Endometrial microvascular endothelial cells (primary cell): ENCODE measurements around the gene SLC44A5. TPM values are rescaled to one million over a fixed set of nuclear protein-coding genes. Genes with fewer than 3 reads are reported as not detected.
"Not testable (repeated sequence)": the region's sequence is repeated elsewhere in the genome, so short reads cannot be mapped to it uniquely, and the experiment has no call there.

Source experiments
- in situ Hi-C: cut with HindIII; loops from 2 replicates; pipeline ENCODE4 v1.10.0; 2017; ENCODE audit warnings: low sequenced_read_pairs, low pct_unique_long_range_greater_than_20kb; ENCODE audit errors: inconsistent ontology term
- total RNA-seq: library from RNA; depleted of rRNA; stranded (reverse); fragments of >200 nt; gene quantifications from one replicate; pipeline ENCODE4 v1.2.3, GENCODE V29; 2015; ENCODE audit errors: inconsistent ontology term

The SLC44A5 gene
- total RNA-seq, 1 donor from 2014 or later: 1.4 TPM

GRCh38 chr1:75334876-75335389 lies 276.0 kb downstream of the SLC44A5 start:
- in situ Hi-C loops: no loop called here

- in situ Hi-C loops: no loop called here
Measured at GRCh38 chr1:75330624-75331023, 280.3 kb downstream of the SLC44A5 start.

DNA sequence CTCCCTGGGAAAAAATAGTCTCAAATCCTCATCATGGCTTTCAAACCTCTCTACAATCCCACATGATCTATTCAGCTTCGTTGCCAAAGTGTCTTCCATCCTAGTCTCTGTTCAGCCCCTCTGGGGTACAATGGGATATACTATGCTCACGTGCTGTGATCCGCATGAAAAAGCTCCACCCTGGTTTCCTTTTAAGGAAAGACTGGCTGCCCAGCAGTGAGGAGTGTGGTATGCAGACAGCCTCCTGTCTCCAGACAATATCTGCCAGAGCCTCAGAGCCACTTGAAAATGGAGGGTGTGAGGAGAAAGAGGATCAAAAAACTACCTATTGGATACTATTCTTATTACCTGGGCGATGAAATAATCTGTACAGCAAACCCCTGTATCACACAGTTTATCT lies 282.2 kb downstream of the SLC44A5 start:
- in situ Hi-C loops: no loop called here

GRCh38 chr1:75327395-75327794 lies 283.5 kb downstream of the SLC44A5 start:
- in situ Hi-C loops: no loop called here

DNA sequence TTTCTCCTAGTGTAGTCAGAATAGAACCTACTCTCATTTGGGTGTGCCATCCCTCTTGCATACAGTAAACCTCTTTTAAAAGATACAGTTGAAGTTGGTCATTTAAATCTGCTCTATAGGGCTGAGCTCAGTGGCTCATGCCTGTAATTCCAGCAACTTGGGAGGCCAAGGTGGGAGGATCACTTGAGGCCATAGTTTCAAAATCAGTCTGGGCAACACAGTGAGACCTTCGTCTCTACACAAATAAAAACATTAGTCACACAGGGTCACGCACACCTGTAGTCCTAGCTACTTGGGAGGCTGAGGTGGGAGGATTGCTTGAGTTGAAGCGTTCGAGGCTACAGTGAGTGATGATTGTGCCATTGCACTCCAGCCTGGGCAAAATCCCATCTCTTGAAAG lies 292.9 kb downstream of the SLC44A5 start:
- in situ Hi-C loops: no loop called here

DNA sequence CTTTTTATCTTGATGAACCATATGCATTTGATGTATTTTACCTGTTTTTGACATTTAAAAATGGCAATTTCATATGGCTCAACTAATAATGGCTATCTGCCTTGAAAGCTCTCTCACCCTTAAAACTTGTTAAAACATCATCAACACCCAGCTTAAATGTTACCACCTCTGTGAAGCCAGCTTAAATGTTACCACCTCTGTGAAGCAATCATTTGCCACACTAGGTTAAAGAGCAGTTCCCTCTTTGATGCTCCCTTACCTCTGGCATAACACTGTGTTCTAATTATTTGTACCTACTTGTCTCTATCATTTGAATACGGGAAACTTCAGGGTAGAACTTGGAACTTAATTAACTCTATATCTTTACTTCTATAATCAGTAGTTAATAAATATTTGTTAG lies 294.7 kb downstream of the SLC44A5 start:
- in situ Hi-C loops: no loop called here

- in situ Hi-C loops: no loop called here
Measured at GRCh38 chr1:75312620-75313019, 298.3 kb downstream of the SLC44A5 start.

DNA sequence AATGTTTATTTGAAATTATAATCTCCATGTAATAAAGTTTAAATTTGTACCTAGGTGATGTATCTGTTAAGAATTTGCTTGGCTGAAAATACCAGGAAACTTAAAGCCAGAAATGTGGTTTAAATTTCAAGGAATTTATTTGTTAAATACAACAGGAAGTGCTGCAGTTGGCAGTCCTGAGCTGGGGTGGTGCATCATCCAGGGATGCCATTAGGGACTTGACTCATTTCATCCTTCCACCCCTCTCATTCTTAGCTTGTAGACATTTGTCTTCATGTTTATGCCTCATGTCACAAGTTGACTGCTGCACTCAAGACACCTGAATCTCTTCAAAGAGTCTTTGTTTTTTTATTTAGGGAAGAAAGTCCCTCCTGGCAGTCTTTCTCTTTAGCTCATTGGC lies 300.8 kb downstream of the SLC44A5 start:
- in situ Hi-C loops: no loop called here

- in situ Hi-C loops: no loop called here
Measured at GRCh38 chr1:75308365-75308764, 302.5 kb downstream of the SLC44A5 start.

DNA sequence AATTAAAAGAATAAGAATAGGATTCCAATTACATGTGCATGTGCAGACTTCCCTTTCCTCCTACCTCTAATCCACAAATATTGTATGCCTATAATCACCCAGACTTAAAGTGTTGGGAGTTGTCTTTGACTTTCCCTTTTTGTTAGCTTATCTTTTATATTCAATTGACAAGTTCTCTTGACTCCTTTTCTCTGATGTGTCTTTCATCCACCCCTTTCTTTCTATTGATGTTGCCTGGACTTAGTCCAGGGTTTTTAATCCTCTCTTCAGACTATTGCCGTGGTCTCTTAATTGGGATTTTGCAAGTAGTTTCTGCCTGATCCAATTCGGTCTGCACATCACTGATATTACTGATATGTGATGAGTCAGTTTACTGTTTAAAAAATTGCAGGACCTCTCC lies 305.9 kb downstream of the SLC44A5 start:
- in situ Hi-C loops: no loop called here

- in situ Hi-C loops: no loop called here
Measured at GRCh38 chr1:75293270-75293669, 317.6 kb downstream of the SLC44A5 start.

GRCh38 chr1:75292013-75292412 lies 318.9 kb downstream of the SLC44A5 start:
- in situ Hi-C loops: no loop called here

DNA sequence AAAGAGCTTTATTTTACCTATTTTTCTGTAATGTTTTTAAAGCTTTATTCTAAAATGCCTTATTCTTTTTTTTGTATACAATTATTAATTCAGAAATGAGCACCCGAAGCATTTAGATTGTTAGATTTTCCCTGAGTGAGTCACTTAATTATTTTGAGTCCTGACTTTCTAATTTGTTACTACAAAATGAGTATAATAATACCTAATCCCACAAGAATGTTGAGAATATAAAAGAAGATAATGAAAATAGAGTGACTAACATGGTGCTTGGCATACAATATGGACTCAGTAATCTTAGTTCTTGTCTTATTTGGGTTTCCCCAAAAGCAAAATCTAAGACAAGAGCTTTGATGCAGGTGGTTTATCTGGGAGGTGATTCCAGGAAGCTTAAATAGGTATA lies 334.5 kb downstream of the SLC44A5 start:
- in situ Hi-C loops: no loop called here

DNA sequence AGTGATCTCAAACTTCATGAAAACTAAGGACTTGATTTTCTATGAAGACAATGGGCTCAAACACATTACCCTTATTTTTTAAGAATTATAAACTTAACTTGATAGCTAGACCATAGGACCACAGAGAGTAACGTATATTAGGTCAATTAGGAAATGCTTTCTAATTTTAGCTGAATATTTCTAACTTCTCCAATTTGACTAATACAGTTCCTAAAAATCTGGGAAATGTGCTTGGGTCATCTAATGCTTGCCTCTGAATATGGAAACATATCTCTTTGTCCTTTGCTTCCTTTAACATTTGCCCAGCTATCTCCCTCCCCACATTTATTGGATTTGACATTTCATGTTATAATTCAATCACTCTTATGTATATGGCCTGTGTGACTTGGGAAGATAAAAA lies 335.3 kb downstream of the SLC44A5 start:
- in situ Hi-C loops: no loop called here

- in situ Hi-C loops: no loop called here
Measured at GRCh38 chr1:75274920-75275506, 335.9 kb downstream of the SLC44A5 start.

DNA sequence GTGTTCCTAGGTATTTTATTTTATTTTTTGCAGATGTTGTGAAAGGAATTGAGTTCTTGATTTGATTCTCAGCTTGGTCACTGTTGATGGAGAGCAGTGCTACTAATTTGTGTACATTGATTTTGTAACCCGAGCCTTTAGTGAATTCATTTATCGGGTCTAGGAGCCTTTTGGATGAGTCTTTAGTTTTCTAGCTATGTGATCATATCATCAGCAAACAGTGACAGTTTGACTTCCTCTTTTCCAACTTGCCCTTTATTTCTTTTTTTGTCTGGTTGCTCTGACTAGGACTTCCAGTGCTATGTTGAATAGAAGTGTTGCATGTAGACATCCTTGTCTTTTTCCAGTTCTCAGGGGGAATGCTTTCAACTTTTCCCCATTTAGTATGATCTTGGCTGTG lies 337.8 kb downstream of the SLC44A5 start:
- in situ Hi-C loops: no loop called here

DNA sequence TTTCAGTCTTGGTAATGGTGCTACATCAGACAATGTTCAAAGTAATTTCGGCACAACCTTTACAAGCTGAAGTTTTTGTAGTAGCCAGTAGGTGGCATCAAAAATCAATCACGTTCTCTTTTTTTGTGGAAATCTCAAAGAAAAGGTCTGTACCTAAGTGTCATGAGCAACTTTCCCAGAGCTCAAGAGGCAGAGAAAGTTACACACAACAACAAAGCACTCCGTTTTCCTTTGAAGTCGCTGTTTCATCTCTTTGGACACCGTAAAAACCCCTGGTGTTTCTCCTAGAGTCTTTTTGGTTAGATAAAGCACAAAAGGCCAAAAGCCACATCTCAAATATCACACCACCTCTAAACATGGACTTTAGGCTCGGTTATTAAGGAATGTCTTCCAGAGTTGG lies 345.1 kb downstream of the SLC44A5 start:
- in situ Hi-C loops: no loop called here

DNA sequence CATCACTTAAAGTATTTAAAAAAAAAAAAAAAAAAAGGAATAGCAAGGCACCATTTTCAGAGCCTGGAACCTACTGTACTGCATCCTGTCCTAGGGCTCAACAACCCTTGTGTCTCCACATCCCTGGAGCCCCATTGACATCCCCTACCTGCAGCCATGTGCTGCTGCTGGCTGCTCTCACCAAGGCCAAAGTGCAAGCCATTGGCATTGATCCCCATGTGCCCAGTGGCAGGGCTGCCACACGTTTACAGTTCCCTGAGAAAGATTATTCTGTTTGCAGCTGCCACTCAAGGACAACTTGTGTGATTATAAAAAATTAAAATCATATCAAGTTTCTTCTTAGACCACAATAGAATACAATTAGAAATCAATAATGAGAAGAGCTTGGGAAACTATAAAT lies 346.8 kb downstream of the SLC44A5 start:
- in situ Hi-C loops: no loop called here

- in situ Hi-C loops: not testable (repeated sequence)
Measured at GRCh38 chr1:75263616-75264015, 347.3 kb downstream of the SLC44A5 start.

DNA sequence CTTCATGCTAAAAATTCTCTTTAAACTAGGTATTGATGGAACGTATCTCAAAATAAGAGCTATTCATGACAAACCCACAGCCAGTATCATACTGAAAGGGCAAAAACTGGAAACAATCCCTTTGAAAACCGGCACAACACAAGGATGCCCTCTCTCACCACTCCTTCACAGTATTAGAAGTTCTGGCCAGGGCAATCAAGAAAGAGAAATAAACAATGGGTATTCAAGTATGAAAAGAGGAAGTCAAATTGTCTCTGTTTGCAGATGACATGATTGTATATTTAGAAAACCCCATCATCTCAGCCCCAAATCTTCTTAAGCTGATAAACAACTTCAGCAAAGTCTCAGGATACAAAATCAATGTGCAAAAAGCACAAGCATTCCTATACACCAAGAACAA lies 349.0 kb downstream of the SLC44A5 start:
- in situ Hi-C loops: not testable (repeated sequence)

GRCh38 chr1:75258351-75258750 lies 352.6 kb downstream of the SLC44A5 start:
- in situ Hi-C loops: no loop called here
